H7 (cell line): ENCODE data around the gene SF1. TPM values are rescaled to one million over a fixed set of nuclear protein-coding genes. Genes with fewer than 3 reads are reported as not detected.

Experiments used
- DNase-seq: peaks from one replicate; pipeline ENCODE4 v3.0.0; 2012
- H3K27me3 ChIP-seq: 2 replicates; pipeline ENCODE4 v1.6.0; 2011; ENCODE audit warnings: mild to moderate bottlenecking, low read length; ENCODE audit not compliant: control insufficient read depth, insufficient read depth
- H3K36me3 ChIP-seq: replicated peaks from 2 replicates; pipeline ENCODE4 v1.5.1; 2011; ENCODE audit warnings: low read length; ENCODE audit not compliant: control insufficient read depth, insufficient read depth
- H3K4me3 ChIP-seq: 2 replicates; pipeline ENCODE4 v1.5.1; 2011; ENCODE audit warnings: low read depth, mild to moderate bottlenecking, control low read depth, low read length, moderate library complexity; ENCODE audit not compliant: insufficient read depth
- total RNA-seq: library from RNA; depleted of rRNA; stranded (reverse); fragments of >200 nt; shearing (Covaris generic); gene quantifications from 2 replicates; pipeline ENCODE4 v1.2.3, GENCODE V29; 2014; rRNA removed

The SF1 gene
- total RNA-seq, 1 experiment from 2014 or later = 66.5 TPM

GRCh38 chr11:64715756-64716472, 62.4 kb downstream of the SF1 start:
- DNase-seq = peak; percentile 61
- Histone ChIP-seq H3K27me3 (peaks cover 64% of the 10 kb centered on the region), H3K4me3 (no peak overlapping the region), H3K36me3 (no peaks in the 10 kb centered on the region)

GRCh38 chr11:64715110-64715509, 63.2 kb downstream of the SF1 start:
- no peak overlapping the region for H3K4me3 ChIP-seq
- no peaks in the 10 kb centered on the region for H3K36me3 ChIP-seq
- peaks cover 57% of the 10 kb centered on the region for H3K27me3 ChIP-seq
- no peak for DNase-seq

GRCh38 chr11:64714666-64715065, 63.7 kb downstream of the SF1 start:
- Histone ChIP-seq H3K36me3 (no peaks in the 10 kb centered on the region), H3K4me3 (no peak overlapping the region), H3K27me3 (peaks cover 55% of the 10 kb centered on the region)
- no peak for DNase-seq

Other genes starting within 250 kb of the SF1 start
- gene SLC22A11, start 222.6 kb downstream of the SF1 start, total RNA-seq = 0.67 TPM in 1 of 2 replicates, not detected in the other
- gene SLC22A12, start 187.3 kb downstream of the SF1 start, total RNA-seq = not detected in 2 replicates
- gene NRXN2, start 55.3 kb downstream of the SF1 start, total RNA-seq = 0.85 and 1.9 TPM in 2 replicates
- gene RASGRP2, start 34.4 kb downstream of the SF1 start, total RNA-seq = 9.2 and 12.3 TPM in 2 replicates
- gene PYGM, start 18.6 kb downstream of the SF1 start, total RNA-seq = 2.9 and 6.4 TPM in 2 replicates
- 24.5 and 29.7 TPM in 2 replicates for gene MAP4K2, start 24.7 kb upstream of the SF1 start, total RNA-seq
- 31.7 and 40.0 TPM in 2 replicates for gene MEN1, start 32.0 kb upstream of the SF1 start, total RNA-seq
- 2.3 and 2.6 TPM in 2 replicates for gene CDC42BPG, start 66.1 kb upstream of the SF1 start, total RNA-seq
- gene EHD1, start 100.1 kb upstream of the SF1 start, total RNA-seq = 23.7 and 30.2 TPM in 2 replicates
- 19.3 and 22.5 TPM in 2 replicates for gene ATG2A, start 138.7 kb upstream of the SF1 start, total RNA-seq
- gene PPP2R5B, start 146.1 kb upstream of the SF1 start, total RNA-seq = 5.0 and 6.0 TPM in 2 replicates
- gene GPHA2, start 157.4 kb upstream of the SF1 start, total RNA-seq = 2.4 TPM in 1 of 2 replicates, not detected in the other
- 0.97 and 1.1 TPM in 2 replicates for gene MAJIN, start 193.6 kb upstream of the SF1 start, total RNA-seq
- 0.55 TPM in 1 of 2 replicates, not detected in the other for gene BATF2, start 218.4 kb upstream of the SF1 start, total RNA-seq
- 219 and 221 TPM in 2 replicates for gene ARL2, start 235.6 kb upstream of the SF1 start, total RNA-seq
- gene SNX15, start 248.9 kb upstream of the SF1 start, total RNA-seq = 11.8 and 12.7 TPM in 2 replicates